Activated T-cell treated with anti-CD3 and anti-CD28 coated beads, Interleukin-2, amount 50 U/mL, for 24 hours (primary cell): ENCODE measurements around the gene PPP1R3C.

Source experiments
- DNase-seq: peaks from one replicate; pipeline ENCODE4 v3.0.0-alpha.2; 2020
- H3K27ac Mint-ChIP-seq: 2 replicates; pipeline ENCODE4 v1.8.0; 2020; ENCODE audit warnings: mild to moderate bottlenecking, mixed read lengths
- H3K27me3 Mint-ChIP-seq: 2 replicates; pipeline ENCODE4 v1.8.0; 2020; ENCODE audit warnings: mixed read lengths
- H3K36me3 Mint-ChIP-seq: 2 replicates; pipeline ENCODE4 v1.8.0; 2020; ENCODE audit warnings: low read depth, mixed read lengths
- H3K4me1 Mint-ChIP-seq: 2 replicates; pipeline ENCODE4 v1.8.0; 2020; ENCODE audit warnings: low read depth, mixed read lengths
- H3K4me3 Mint-ChIP-seq: 2 replicates; pipeline ENCODE4 v1.8.0; 2020; ENCODE audit warnings: mild to moderate bottlenecking, moderate library complexity, mixed read lengths
- H3K9me3 Mint-ChIP-seq: 2 replicates; pipeline ENCODE4 v1.8.0; 2020; ENCODE audit warnings: mixed read lengths

PPP1R3C gene

DNA sequence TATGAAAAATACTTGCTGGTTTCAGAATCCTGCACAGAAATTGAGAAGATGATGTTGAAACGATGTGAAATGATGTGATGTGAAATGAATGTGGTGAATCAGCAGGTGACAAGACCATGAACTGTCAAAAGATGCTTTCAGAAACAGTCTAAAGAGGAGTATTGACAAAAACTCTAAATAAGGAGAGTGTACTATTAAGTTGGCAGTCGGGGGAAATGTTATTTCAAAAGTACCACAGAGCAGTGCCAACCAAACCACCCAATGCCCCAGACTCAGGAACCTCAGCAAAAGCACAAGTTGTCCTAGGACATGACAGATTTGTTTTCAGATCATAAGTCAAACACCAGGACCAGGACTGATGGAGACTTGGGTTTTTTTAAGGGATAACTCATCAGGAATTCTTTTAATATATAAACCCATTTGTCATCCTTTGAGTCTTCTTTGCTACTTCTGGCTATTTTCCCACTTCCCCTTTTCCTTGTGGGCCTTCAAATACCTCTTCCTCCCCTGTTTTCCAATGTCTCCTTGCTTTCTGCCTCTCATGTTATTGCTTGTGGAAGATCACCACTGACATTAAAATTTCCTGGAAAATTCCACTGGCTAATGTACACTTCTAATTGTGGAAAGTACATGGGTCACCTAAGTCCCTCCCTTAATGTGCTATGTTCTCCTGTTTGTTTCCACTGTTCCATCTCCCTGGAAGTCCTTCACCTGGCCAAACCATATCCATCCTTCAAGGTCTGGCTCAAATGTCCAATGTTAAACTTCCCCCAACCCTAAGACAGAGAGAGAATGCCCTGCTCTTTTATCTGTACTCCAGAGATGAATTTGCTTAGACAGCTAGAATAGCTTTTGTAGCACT, 10.2 kb upstream of the PPP1R3C start:
- Mint-ChIP-seq H3K36me3 (no peaks in the 10 kb centered on the region), H3K27ac (no peak overlapping the region), H3K4me3 (no peak overlapping the region), H3K27me3 (peaks cover 50% of the 10 kb centered on the region), H3K9me3 (no peaks in the 10 kb centered on the region), H3K4me1 (no peaks in the 10 kb centered on the region)
- no peak for DNase-seq

DNA sequence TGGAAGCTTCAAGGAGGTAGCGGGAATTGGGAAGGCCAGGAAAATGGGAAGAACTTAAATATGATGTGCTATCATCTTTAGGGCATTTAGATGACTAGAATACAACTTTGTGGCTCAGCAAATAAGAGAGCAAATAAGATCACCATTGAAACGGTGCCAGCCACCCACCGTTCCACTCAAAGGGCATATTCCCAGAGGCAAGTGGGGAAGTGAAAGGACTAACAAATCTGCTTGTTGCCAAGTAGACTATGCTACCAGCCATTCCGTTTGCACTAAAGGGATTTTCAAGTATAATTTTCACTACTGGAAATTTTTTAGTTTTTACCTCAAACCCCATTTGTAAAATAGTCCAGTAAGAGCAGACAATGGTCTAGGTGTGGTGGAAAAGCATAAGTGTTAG, 4.0 kb upstream of the PPP1R3C start:
- Mint-ChIP-seq H3K36me3 (no peaks in the 10 kb centered on the region), H3K27me3 (peaks cover 55% of the 10 kb centered on the region), H3K4me1 (peaks cover 9% of the 10 kb centered on the region), H3K4me3 (no peak overlapping the region), H3K9me3 (no peaks in the 10 kb centered on the region), H3K27ac (no peak overlapping the region)
- DNase-seq: no peak

DNA sequence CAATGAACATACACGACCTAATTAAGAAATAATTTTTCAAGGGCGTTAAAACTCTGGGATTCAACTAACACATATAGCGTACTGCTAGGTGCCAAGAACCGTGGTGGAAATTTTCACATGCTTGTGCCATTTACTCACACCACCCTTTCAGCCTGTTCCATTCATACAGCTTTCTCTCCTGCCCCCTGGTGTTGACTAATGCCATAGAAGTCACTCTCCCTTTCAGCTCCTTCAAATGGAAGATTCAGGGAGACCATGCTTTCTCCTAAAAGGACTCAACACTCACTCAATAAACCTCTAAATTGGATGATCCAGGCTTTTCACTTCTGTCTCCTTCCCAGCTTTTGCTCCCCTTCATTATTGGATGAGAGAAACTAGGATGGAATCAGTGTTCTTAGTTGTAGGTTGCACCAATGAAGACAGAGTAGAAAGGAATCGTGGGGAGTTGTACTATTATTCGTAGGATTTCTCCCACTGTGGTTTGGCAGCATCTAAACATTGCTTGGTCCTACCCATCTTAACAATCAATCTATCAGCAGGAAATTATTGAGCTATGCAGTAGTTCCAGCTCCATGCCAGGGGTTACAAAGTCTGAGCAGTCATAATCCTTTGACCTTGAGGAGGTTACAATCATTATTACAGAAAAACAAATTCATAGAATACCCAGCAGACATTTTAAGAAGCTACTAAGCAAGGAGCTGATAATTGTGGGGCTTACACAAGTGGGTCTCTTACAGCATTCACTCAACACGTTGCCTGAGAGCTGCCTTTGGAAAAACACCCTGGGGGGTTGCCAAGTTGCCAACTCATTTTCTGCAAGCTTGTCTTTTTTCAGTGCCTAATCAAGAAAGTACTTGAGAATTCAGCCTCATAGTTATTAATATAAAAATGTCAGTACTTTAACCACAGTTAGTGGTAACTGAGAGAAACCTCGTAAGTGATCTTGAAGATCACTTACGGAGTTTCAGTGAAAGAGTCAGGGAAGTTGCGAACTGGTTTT, 2.8 kb upstream of the PPP1R3C start:
- H3K4me3 Mint-ChIP-seq: no peak overlapping the region
- DNase-seq: no peak
- H3K27me3 Mint-ChIP-seq: peaks cover 60% of the 10 kb centered on the region
- no peaks in the 10 kb centered on the region for H3K36me3 Mint-ChIP-seq
- no peak overlapping the region for H3K27ac Mint-ChIP-seq
- H3K9me3 Mint-ChIP-seq: no peaks in the 10 kb centered on the region
- peaks cover 9% of the 10 kb centered on the region for H3K4me1 Mint-ChIP-seq

GRCh38 chr10:91634898-91635297, 2.0 kb upstream of the PPP1R3C start:
- no peaks in the 10 kb centered on the region for H3K36me3 Mint-ChIP-seq
- peaks cover 9% of the 10 kb centered on the region for H3K4me1 Mint-ChIP-seq
- H3K4me3 Mint-ChIP-seq: no peak overlapping the region
- H3K9me3 Mint-ChIP-seq: no peaks in the 10 kb centered on the region
- H3K27me3 Mint-ChIP-seq: peaks cover 68% of the 10 kb centered on the region
- no peak for DNase-seq
- no peak overlapping the region for H3K27ac Mint-ChIP-seq

DNA sequence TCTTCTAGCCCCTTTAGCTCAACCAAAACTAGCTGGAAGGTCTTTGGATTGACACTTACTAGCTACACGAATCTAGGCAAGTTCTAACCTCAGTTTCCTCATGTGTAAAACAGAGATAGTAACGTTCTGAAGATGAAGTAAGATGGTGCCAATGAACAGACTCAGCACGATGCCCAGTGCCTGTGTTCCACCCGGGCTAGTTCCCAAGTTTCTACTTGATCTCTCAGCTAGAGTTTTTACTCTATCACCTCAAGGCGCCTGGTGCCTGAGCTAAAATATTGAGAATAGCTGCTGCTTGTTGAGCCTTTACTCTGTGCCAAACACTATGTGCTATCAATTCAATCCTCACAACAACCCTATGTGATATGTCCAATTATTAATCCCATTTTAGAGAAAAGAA, 1.4 kb upstream of the PPP1R3C start:
- no peaks in the 10 kb centered on the region for H3K36me3 Mint-ChIP-seq
- peaks cover 75% of the 10 kb centered on the region for H3K27me3 Mint-ChIP-seq
- H3K4me3 Mint-ChIP-seq: no peak overlapping the region
- DNase-seq: no peak
- H3K27ac Mint-ChIP-seq: no peak overlapping the region
- H3K9me3 Mint-ChIP-seq: no peaks in the 10 kb centered on the region
- H3K4me1 Mint-ChIP-seq: peaks cover 9% of the 10 kb centered on the region

DNA sequence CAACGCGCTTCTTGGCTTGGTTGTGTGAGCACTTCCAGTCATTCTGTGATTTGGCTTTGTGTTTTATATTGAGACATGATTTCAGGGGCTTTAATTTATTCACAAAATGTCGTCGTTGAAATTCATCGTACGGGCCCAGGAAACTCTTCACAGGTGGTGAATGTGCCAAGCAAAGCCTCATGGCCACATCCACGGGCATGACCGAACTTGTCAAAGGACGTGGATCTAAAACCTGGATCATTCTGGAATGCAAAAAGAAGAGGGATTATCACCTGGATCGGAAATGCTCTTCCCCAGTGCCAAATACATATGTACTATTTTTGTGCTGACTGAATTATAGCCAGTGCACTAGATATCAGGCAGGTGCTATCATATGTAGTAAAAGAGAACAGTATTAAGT, 2.2 kb downstream of the PPP1R3C start:
- Mint-ChIP-seq H3K27ac (no peak overlapping the region), H3K36me3 (no peaks in the 10 kb centered on the region), H3K27me3 (peaks cover 67% of the 10 kb centered on the region), H3K9me3 (no peaks in the 10 kb centered on the region), H3K4me1 (peaks cover 9% of the 10 kb centered on the region), H3K4me3 (no peak overlapping the region)
- DNase-seq: no peak

- Mint-ChIP-seq H3K27ac (no peak overlapping the region), H3K27me3 (peaks cover 67% of the 10 kb centered on the region), H3K36me3 (no peaks in the 10 kb centered on the region), H3K4me3 (no peak overlapping the region), H3K9me3 (no peaks in the 10 kb centered on the region), H3K4me1 (peaks cover 9% of the 10 kb centered on the region)
- DNase-seq: no peak
These were observed 2.9 kb downstream of the PPP1R3C start for GRCh38 chr10:91629715-91630549.

GRCh38 chr10:91628383-91628782, 4.5 kb downstream of the PPP1R3C start:
- peaks cover 57% of the 10 kb centered on the region for H3K27me3 Mint-ChIP-seq

GRCh38 chr10:91627344-91628102, 5.3 kb downstream of the PPP1R3C start:
- DNase-seq: no peak
- Mint-ChIP-seq H3K36me3 (no peaks in the 10 kb centered on the region), H3K4me1 (peaks cover 1% of the 10 kb centered on the region), H3K4me3 (no peak overlapping the region), H3K27ac (no peak overlapping the region), H3K9me3 (peaks cover 5% of the 10 kb centered on the region), H3K27me3 (peaks cover 51% of the 10 kb centered on the region)

More at GRCh38 chr10:91628383-91628782, 4.5 kb downstream of the PPP1R3C start:
- Mint-ChIP-seq H3K27ac (no peak overlapping the region), H3K36me3 (no peaks in the 10 kb centered on the region), H3K9me3 (no peaks in the 10 kb centered on the region), H3K4me1 (peaks cover 7% of the 10 kb centered on the region), H3K4me3 (no peak overlapping the region)
- DNase-seq: no peak

DNA sequence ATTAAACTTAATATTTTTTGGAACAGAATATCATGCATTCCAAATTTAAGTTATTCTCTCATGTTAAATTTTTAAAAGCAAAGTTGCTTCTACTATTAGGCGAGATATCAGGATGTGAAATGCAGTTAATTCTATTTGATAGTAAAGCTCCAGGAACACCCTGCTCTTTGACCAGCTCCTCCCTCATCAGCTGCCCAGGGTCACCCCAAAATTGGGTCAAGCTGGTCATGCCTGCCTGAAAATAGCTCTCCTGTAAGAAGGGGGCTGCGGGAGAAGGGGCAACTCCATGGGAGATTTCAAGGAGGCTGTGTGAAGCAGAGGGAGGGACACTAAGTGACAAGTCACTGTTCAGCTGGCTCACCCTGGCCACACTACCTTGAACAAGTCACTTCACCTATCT, 5.9 kb downstream of the PPP1R3C start:
- H3K4me1 Mint-ChIP-seq: no peaks in the 10 kb centered on the region
- no peak overlapping the region for H3K27ac Mint-ChIP-seq
- DNase-seq: no peak
- H3K36me3 Mint-ChIP-seq: no peaks in the 10 kb centered on the region
- no peak overlapping the region for H3K4me3 Mint-ChIP-seq
- H3K27me3 Mint-ChIP-seq: peaks cover 45% of the 10 kb centered on the region
- H3K9me3 Mint-ChIP-seq: peaks cover 5% of the 10 kb centered on the region

DNA sequence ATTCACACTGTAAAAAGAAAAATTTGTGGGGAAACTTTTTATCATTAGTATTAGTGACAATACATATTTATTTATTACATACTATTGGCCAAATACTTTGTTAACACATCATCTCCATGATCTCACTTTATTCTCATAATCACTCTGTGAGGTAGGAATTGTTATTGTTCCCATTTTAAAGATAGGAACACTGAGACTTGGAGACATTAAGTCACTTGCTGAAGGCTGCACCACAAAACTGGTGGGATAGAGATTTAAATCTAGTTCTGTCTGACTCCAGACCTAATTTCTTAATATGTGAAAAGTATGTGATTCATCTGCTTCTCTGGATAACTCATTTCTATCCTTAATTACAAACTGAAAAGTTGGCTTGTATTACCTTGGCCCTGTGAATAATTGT, 8.2 kb downstream of the PPP1R3C start:
- no peaks in the 10 kb centered on the region for H3K36me3 Mint-ChIP-seq
- H3K4me3 Mint-ChIP-seq: no peak overlapping the region
- no peak for DNase-seq
- no peaks in the 10 kb centered on the region for H3K4me1 Mint-ChIP-seq
- H3K27me3 Mint-ChIP-seq: peaks cover 39% of the 10 kb centered on the region
- H3K27ac Mint-ChIP-seq: no peak overlapping the region
- peaks cover 5% of the 10 kb centered on the region for H3K9me3 Mint-ChIP-seq

DNA sequence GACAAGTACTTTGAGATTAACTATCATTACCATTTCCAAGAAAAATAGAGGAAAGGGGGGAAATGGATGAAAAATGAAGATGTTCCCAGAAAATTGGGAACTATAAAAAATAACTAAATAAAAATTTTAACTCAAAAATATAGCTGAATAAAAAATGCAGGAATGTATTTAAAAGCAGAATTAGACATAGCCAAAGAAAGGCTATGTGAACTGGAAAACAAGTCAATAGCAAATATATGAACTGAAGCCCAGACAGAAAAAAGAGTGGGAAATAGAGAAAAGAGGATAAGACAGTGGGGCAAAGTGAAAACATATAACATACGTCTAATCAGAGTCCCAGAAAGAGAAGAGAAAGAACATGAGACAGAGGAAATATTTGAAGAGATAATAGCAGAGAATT, 10.3 kb downstream of the PPP1R3C start:
- Mint-ChIP-seq H3K36me3 (no peaks in the 10 kb centered on the region), H3K9me3 (peaks cover 5% of the 10 kb centered on the region), H3K27me3 (peaks cover 40% of the 10 kb centered on the region), H3K27ac (no peak overlapping the region), H3K4me1 (no peaks in the 10 kb centered on the region), H3K4me3 (no peak overlapping the region)
- DNase-seq: no peak

GRCh38 chr10:91621483-91622113, 11.3 kb downstream of the PPP1R3C start:
- H3K4me1 Mint-ChIP-seq: no peaks in the 10 kb centered on the region
- H3K9me3 Mint-ChIP-seq: peaks cover 5% of the 10 kb centered on the region
- no peaks in the 10 kb centered on the region for H3K36me3 Mint-ChIP-seq
- H3K27ac Mint-ChIP-seq: no peak overlapping the region
- peaks cover 45% of the 10 kb centered on the region for H3K27me3 Mint-ChIP-seq
- no peak overlapping the region for H3K4me3 Mint-ChIP-seq
- no peak for DNase-seq
